Endodermal cell (in vitro differentiated cells): ENCODE results near the gene KCNK7. TPM values are rescaled to one million over a fixed set of nuclear protein-coding genes. Genes with fewer than 3 reads are reported as not detected.

Source experiments
- DNase-seq: peaks from one replicate; pipeline ENCODE4 v3.0.0-alpha.2; 2017
- H3K27ac ChIP-seq: 2 replicates; pipeline ENCODE4 v1.5.1; 2013; ENCODE audit warnings: mild to moderate bottlenecking, low read depth, low read length, moderate library complexity
- H3K27me3 ChIP-seq: 2 replicates; pipeline ENCODE4 v1.6.1; 2013; ENCODE audit warnings: mild to moderate bottlenecking, low read length, moderate library complexity; ENCODE audit not compliant: insufficient read depth, control insufficient read depth, poor library complexity, severe bottlenecking
- H3K36me3 ChIP-seq: 2 replicates; pipeline ENCODE4 v1.7.0; 2013; ENCODE audit warnings: mild to moderate bottlenecking, low read length, moderate library complexity; ENCODE audit not compliant: control insufficient read depth, insufficient read depth
- H3K4me1 ChIP-seq: one replicate; pipeline ENCODE4 v1.7.0; 2013; ENCODE audit warnings: low read length; ENCODE audit not compliant: control insufficient read depth, insufficient read depth
- H3K4me3 ChIP-seq: 2 replicates; pipeline ENCODE4 v1.5.1; 2013; ENCODE audit warnings: mild to moderate bottlenecking, low read length, moderate library complexity
- H3K9ac ChIP-seq: 2 replicates; pipeline ENCODE4 v1.6.1; 2013; ENCODE audit warnings: mild to moderate bottlenecking, low read length, moderate library complexity; ENCODE audit not compliant: poor library complexity, severe bottlenecking; ENCODE audit errors: extremely low read depth
- H3K9me3 ChIP-seq: 2 replicates; pipeline ENCODE4 v1.6.1; 2013; ENCODE audit warnings: mild to moderate bottlenecking, low read length, moderate library complexity; ENCODE audit not compliant: control insufficient read depth
- H3K27ac Mint-ChIP-seq: 2 replicates; pipeline ENCODE4 v1.8.0; 2020; ENCODE audit warnings: mixed read lengths
- H3K27me3 Mint-ChIP-seq: 2 replicates; pipeline ENCODE4 v1.8.0; 2021; ENCODE audit warnings: mild to moderate bottlenecking, mixed read lengths; ENCODE audit not compliant: insufficient read depth
- H3K36me3 Mint-ChIP-seq: 2 replicates; pipeline ENCODE4 v1.8.0; 2020; ENCODE audit warnings: low read depth, mixed read lengths
- H3K4me1 Mint-ChIP-seq: 2 replicates; pipeline ENCODE4 v1.8.0; 2020; ENCODE audit warnings: mixed read lengths
- H3K4me3 Mint-ChIP-seq: 2 replicates; pipeline ENCODE4 v1.8.0; 2020; ENCODE audit warnings: mild to moderate bottlenecking, moderate library complexity, mixed read lengths
- H3K9me3 Mint-ChIP-seq: 2 replicates; pipeline ENCODE4 v1.8.0; 2020; ENCODE audit warnings: mild to moderate bottlenecking, mixed read lengths
- CTCF ChIP-seq: fragments of 200-600 bp; sonication (generic); conservative IDR thresholded peaks from 2 replicates; pipeline ENCODE4 v1.5.0; 2021; ENCODE audit warnings: antibody characterized with exemption, mild to moderate bottlenecking
- WGBS, 2 experiments: methylation state at CpG; one replicate each; pipeline versions ENCODE4 v1.1.5 to v1.1.7; 2013; ENCODE audit warnings: missing lambda C conversion rate in 2 of 2, mixed read lengths in 1 of 2; ENCODE audit not compliant: insufficient coverage in 1 of 2, insufficient read length in 1 of 2; 5-methylcytosine and 5-hydroxymethylcytosine counted together
- total RNA-seq, 2 donors: library from RNA; stranded (reverse); fragmentation: NEBNext Ultra II Directional in 1 of 2; extraction: Animal tissue kit (Norgen Biotek cat#: 25700) in 1 of 2; gene quantifications; 2 replicates in 1 of 2; 3 replicates in 1 of 2; pipeline ENCODE4 v1.2.1, GENCODE V29; 2021

Gene KCNK7
- total RNA-seq, 2 donors from 2014 or later: 1.2 TPM; not detected in 1

DNA sequence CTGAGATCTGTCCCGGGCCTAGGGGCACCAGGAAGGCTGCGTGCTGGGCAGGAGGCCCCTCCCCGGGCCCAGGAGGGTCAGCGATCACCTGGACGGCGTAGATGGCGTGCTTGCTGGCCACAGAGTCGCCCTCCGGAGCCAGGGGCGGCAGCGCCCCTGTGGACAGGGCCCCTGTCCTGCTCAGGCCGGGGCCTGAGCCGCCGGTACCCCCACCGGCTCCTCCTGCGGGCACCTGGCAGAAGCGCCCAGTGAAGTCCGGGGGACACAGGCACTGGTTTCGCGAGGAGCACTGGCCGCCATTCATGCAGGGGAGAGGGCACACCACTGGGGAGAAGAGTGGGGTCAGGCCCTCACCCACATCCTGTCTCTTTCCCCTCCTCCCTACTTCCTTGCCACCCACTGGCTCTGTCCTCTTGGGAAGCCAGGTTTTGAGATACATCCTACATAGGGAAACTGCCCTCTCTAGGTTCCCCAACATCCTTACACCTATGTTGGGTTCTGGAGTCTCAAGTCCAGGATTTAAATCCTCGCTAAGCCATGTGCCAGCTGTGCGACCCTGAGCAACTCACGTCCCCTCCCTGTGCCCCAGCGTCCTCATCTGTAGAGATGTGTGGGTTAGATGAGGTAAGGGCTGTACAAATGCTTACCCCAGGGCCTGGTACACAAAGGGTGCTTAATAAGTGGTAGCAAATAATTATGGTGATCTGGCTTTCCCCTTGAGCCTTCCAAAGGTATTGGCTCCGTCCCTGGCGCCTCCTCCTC lies 41.4 kb downstream of the KCNK7 start:
- no peak for TF ChIP-seq CTCF
- peaks cover 24% of the 10 kb centered on the region for H3K4me1 Mint-ChIP-seq
- peak overlapping the region; percentile 43 for H3K4me3 Mint-ChIP-seq
- no peak overlapping the region for H3K9ac ChIP-seq
- 89% methylated on average over 8 to 27 of the region's 27 CpGs for WGBS, 2 experiments
- no peaks in the 10 kb centered on the region for H3K36me3 Mint-ChIP-seq
- H3K27me3 Mint-ChIP-seq: peaks cover 65% of the 10 kb centered on the region
- no peaks in the 10 kb centered on the region for H3K9me3 ChIP-seq
- DNase-seq: no peak
- H3K27ac ChIP-seq: no peak overlapping the region
- H3K36me3 ChIP-seq: no peaks in the 10 kb centered on the region
- H3K27ac Mint-ChIP-seq: no peak overlapping the region
- peaks cover 15% of the 10 kb centered on the region for H3K27me3 ChIP-seq
- peaks cover 11% of the 10 kb centered on the region for H3K4me1 ChIP-seq
- H3K9me3 Mint-ChIP-seq: no peaks in the 10 kb centered on the region
- no peak overlapping the region for H3K4me3 ChIP-seq

DNA sequence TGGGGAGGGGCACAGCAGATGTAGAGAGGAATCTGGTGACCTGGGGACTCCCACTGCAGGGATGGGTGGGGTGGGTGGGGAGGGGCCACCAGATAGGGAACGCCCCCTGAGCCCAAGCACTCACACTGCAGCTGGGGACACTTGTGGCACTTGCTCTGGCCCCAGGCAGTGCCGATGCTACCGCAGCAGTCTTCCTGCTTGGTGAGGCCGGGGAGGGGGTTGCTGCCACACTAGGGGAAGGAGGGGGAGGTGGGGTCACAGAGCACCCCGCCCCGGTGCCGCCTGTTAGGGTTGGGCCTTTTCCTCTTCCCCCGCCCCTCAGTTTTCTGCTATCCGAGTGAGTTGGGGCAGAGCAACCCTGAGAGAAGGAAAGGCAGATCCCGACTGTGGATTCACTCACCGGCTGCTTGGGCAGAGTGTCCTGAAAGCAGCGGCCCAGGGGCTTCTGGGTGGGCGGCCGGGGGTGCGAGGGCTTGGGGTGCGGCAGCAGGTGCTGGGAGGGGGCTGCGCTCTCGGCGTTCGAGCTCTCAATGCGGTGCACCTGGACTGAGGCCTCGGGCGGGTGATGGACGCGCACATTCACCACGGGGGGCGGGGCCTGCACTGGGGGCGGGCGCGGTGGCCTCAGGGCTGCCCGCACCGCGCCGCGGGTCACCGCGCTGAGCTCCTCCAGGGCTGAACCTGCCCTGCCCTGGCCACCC lies 42.1 kb downstream of the KCNK7 start:
- no peak overlapping the region for H3K4me3 ChIP-seq
- Mint-ChIP-seq H3K27me3 (peaks cover 71% of the 10 kb centered on the region), H3K4me3 (peak overlapping the region; percentile 43), H3K9me3 (no peaks in the 10 kb centered on the region), H3K4me1 (peaks cover 24% of the 10 kb centered on the region), H3K36me3 (no peaks in the 10 kb centered on the region), H3K27ac (no peak overlapping the region)
- no peak overlapping the region for H3K9ac ChIP-seq
- no peaks in the 10 kb centered on the region for H3K36me3 ChIP-seq
- H3K27me3 ChIP-seq: peaks cover 23% of the 10 kb centered on the region
- no peaks in the 10 kb centered on the region for H3K9me3 ChIP-seq
- TF ChIP-seq CTCF: no peak
- WGBS, 2 experiments: 34 to 38% methylated on average over 24 to 37 of the region's 37 CpGs
- DNase-seq: peak; percentile 89
- H3K4me1 ChIP-seq: peaks cover 3% of the 10 kb centered on the region
- no peak overlapping the region for H3K27ac ChIP-seq

GRCh38 chr11:65552388-65552951 lies 43.1 kb downstream of the KCNK7 start:
- 85 to 86% methylated on average over 5 to 9 of the region's 9 CpGs for WGBS, 2 experiments
- Mint-ChIP-seq H3K4me1 (peaks cover 24% of the 10 kb centered on the region), H3K27ac (no peak overlapping the region), H3K27me3 (peaks cover 80% of the 10 kb centered on the region), H3K36me3 (no peaks in the 10 kb centered on the region), H3K4me3 (no peak overlapping the region), H3K9me3 (no peaks in the 10 kb centered on the region)
- H3K4me3 ChIP-seq: no peak overlapping the region
- no peaks in the 10 kb centered on the region for H3K9me3 ChIP-seq
- no peaks in the 10 kb centered on the region for H3K36me3 ChIP-seq
- H3K9ac ChIP-seq: no peak overlapping the region
- TF ChIP-seq CTCF: no peak
- no peak overlapping the region for H3K27ac ChIP-seq
- peaks cover 3% of the 10 kb centered on the region for H3K4me1 ChIP-seq
- DNase-seq: peak; percentile 65
- peaks cover 33% of the 10 kb centered on the region for H3K27me3 ChIP-seq
